HG03064 (cell line): Measurements from ENCODE around the gene STPG3.
"Not testable (repeated sequence)": the region's sequence is repeated elsewhere in the genome, so short reads cannot be mapped to it uniquely, and the experiment has no call there.

Experiments used
- ATAC-seq: cut with Tn5 transposase; IDR thresholded peaks from one replicate; pipeline ENCODE4 v1.9.1; 2021; ENCODE audit warnings: low read depth; ENCODE audit not compliant: unreplicated experiment

STPG3 gene

DNA sequence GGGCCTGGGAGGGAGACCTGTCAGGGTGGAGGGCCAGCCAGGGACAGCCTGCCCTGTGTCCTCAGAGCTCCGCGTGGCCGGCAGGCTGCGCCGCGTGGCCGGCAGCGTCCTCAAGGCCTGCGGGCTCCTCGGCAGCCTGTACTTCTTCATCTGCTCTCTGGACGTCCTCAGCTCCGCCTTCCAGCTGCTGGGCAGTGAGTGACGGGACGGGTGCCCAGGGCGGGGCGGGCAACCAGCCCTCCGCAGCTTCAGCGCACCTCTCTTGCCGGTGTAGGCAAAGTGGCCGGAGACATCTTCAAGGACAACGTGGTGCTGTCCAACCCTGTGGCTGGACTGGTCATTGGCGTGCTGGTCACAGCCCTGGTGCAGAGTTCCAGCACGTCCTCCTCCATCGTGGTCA lies 18.6 kb upstream of the STPG3 start:
- ATAC-seq, result no peak

DNA sequence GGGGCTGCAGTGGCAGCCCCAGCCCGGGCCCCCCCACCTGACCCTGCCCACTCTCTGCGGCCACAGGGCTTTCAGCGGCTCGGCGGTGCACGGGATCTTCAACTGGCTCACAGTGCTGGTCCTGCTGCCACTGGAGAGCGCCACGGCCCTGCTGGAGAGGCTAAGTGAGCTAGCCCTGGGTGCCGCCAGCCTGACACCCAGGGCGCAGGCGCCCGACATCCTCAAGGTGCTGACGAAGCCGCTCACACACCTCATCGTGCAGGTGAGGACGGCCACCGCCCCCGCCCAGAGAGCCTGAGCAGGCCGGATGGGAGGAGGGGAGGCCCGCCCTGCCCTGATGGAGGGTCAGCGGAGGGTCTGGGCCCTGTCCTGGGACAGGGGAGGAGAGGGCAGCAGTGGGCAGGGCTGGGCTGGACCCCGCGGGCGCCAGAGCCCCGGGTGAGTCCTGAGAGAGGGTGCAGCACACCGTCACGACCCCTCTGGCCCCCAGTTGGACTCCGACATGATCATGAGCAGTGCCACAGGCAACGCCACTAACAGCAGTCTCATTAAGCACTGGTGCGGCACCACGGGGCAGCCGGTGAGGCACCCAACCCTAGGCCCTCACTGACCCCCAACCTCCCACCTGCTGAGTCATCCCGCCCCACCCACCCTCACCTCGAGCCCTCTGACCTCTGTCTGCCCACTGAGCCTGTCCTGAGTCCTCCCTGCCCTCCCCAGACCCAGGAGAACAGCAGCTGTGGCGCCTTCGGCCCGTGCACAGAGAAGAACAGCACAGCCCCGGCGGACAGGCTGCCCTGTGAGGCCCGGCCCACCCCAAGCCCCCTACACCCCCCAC lies 17.7 kb upstream of the STPG3 start:
- no peak for ATAC-seq

DNA sequence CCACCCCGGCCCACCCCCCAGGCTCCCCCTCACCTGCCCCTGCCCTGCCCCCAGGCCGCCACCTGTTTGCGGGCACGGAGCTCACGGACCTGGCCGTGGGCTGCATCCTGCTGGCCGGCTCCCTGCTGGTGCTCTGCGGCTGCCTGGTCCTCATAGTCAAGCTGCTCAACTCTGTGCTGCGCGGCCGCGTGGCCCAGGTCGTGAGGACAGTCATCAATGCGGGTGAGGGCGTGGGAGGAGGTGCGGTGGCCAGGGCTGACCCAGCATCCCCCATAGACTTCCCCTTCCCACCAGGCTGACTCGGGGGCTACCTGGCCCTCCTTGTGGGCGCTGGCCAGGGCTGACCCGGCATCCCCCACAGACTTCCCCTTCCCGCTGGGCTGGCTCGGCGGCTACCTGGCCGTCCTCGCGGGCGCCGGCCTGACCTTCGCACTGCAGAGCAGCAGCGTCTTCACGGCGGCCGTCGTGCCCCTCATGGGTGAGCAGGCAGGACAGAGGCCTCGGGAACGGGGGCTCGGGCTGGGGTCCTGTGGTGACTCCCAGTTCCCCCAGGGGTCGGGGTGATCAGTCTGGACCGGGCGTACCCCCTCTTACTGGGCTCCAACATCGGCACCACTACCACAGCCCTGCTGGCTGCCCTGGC lies 16.9 kb upstream of the STPG3 start:
- no peak for ATAC-seq

DNA sequence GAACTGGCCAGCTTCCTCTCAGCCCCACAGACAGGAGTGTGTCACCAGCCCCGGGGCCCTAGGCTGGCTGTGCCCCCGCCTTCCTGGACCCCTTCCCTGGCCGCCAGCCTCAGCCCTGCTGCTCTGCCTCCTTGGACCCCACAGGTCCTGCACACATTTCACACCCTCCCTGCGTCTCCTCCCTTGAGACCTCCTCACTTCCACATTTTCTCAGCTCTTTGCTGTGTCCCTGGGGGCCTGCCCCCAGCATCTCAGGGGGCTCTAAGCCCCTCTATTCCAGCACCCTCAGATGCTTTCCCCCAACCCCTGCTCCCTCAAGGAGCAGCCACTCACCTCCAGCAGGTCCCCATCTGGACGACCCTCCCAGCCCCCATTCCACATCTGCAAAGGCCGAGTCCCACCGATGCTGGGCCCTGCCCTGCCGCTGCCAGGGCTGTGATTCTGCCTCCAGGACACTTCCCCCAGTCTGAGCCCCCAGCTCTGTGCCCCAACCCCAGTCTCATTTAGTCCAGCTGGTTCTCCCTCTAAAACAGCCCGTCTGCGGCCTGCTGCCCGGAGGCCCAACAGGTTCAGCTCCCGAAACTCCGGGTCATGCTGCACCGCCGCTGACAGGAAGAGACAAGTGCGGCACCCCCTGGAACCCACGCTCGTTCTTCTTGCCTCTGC lies 16.2 kb upstream of the STPG3 start:
- no peak for ATAC-seq

DNA sequence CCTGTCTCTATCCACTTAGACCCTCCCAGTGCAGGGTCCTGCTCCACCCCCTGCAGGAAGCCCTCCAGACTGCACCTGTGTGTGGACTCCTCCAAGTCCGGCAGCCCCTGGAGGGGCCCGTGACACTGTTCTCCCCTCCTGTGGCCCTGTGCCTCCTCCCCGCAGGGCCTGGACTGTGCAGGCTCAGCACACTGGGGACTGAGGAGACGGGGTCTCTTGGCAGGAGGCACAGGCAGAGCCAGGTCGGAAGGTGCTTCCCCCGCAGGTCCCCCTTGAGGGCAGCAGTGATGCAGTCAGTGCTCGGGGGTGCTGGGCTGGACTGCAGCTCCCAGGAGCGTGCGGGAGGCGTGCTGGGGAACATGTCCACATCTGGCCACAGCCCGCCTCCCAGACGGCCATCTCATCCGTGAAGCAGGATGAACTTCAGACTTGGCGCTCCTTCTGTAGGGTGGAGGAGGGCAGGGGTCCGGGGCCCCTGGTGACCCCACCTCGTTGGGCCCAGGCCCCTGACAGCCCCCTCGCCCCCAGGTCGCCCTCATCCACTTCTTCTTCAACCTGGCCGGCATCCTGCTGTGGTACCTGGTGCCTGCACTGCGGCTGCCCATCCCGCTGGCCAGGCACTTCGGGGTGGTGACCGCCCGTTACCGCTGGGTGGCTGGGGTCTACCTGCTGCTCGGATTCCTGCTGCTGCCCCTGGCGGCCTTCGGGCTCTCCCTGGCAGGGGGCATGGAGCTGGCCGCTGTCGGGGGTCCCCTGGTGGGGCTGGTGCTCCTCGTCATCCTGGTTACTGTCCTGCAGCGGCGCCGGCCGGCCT lies 15.5 kb upstream of the STPG3 start:
- no peak for ATAC-seq

DNA sequence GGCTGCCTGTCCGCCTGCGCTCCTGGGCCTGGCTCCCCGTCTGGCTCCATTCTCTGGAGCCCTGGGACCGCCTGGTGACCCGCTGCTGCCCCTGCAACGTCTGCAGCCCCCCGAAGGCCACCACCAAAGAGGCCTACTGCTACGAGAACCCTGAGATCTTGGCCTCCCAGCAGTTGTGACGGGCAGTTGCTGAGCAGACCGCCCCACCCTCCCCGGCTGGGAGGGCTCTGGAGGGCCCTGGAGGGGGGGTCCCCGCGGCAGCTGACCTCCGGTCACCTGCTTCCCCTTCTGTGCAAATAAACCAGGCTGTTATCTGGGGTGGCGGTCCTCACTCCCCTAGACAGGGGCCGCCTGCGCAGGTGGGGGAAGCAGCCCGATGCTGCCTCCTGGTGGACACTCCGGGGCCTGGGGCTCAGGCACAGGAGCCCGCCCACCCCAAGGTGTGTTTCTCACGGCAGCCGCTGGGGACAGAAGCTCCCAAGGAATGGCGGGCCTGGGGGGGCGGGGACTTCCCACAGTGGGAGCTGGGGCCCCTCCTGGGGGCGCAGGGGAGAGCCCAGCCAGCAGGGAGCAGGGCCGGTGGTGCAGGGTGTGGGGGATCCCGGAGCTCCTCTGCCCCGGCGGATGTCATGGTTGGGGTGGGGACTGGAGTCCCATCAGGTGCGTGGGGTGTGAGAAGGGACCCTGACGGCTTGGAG lies 14.7 kb upstream of the STPG3 start:
- ATAC-seq, result no peak

DNA sequence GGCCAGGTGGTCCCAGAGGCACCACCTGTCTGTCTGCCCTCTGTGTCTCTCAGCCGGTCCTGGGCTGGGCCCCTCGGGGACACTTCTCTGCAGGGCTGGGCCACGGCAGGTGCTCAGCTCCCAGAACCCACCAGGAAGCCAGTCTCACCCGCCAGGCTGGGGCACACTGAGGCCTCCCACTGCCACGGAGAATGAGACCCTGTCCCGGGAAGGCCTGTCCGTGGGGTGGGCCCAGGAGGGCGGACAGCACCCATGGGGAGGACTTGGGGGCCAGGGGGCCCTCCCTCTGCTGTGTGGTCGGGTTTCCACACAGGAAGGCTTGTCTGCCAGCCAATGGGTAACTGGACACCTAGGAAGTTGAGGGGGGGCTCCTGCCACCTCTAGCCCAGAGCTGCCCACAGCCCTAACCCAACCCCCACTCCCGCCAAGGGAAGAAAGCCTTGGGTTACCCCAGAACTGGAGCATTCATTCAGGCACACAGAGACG lies 14.1 kb upstream of the STPG3 start:
- no peak for ATAC-seq

DNA sequence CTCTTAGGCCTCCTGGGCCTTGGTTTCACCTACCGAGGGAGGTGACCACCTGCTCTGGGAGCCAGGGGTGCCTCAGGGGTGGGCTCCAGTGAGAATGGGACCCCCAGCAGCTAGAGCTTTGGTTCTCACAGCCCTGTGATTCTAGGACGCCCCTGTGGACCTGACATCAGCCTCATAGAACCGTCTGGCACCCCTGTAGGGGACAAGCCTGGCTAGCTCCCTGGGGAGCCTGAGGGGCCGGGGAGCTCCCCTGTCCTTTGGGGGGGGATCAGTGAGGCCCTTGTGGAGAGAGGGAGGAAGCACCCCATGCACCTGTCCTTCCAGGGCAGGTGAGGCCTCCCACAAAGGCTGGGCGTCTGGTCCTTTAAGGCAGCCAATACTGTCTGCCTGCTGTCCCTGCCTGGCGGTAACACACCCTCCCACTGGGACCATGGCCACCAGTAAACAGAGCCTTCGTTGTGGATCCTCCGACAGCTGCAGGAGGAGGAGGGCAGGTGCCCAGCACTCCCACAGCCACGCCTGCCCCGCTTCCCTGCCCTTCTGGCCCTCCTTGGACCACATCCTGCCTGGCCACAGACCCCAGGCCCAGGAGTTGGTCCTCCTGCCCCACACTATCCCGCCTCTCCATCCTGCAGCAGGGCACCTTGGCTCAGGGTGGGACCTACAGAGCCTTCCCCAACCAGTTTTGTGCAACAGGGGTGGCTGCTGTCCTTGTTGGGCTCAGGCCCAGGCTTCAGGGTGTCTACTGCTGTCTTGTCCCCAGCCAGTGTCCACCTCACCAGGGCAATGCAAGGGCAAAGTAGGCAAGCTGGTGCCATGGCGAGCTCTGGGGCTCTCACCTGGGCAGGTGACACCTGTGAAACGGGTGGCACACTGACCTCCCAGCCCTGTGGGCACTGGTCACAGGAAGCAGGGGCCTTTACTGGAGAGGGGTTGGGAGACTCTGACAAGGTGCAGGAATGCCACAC lies 13.0 kb upstream of the STPG3 start:
- no peak for ATAC-seq

DNA sequence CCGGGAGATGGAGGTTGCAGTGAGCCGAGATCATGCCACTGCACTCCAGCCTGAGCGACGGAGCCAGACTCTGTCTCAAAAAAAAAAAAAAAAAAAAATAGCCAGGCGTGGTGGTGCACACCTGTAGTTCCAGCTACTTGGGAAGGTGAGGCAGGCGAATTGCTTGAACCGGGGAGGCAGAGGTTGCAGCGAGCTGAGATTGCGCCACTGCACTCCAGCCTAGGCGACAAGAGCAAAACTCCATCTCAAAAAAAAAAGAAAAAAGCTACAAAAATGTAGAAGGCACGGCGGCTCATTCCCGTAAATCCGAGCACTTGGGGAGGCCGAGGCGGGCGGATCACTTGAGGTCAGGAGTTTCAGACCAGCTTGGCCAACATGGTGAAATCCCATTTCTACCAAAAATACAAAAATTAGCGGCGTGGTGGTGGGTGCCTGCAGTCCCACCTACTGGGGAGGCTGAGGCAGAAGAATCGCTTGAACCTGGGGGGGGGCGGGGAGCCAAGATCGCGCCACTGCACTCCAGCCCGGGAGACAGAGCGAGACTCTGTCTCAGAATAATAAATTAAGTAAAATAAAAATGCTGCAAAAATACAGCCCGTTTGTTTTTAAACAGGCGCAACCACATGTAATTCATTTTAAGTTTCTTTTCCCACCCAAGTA lies 11.4 kb upstream of the STPG3 start:
- ATAC-seq, result not testable (repeated sequence)

DNA sequence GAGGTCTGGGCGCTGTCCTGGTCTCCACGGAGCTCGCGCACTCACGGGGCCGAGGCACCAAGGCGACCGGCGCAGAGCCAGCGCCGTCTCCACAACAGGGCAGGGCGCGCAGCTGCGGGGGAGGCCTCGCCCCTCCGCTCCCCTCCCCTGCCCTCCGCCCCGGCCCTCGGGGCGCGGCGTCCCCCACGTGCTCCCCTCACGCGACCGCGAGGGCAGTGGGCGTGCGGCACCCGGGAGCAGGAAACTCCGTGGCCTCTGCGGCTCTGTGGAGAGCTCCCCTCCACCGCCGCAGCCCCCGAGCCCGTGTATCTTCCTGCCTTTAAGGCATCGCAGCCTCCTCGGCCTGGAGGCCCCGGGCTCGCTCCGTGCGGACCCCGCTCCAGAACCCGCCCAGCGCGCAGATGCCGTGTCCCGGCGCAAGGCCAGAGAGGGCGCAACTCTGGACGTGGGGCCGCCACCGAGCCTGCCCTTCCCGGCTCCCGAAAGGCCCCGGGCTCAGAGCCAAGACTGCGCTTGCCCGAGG lies 10.7 kb upstream of the STPG3 start:
- peak; percentile 13 for ATAC-seq

DNA sequence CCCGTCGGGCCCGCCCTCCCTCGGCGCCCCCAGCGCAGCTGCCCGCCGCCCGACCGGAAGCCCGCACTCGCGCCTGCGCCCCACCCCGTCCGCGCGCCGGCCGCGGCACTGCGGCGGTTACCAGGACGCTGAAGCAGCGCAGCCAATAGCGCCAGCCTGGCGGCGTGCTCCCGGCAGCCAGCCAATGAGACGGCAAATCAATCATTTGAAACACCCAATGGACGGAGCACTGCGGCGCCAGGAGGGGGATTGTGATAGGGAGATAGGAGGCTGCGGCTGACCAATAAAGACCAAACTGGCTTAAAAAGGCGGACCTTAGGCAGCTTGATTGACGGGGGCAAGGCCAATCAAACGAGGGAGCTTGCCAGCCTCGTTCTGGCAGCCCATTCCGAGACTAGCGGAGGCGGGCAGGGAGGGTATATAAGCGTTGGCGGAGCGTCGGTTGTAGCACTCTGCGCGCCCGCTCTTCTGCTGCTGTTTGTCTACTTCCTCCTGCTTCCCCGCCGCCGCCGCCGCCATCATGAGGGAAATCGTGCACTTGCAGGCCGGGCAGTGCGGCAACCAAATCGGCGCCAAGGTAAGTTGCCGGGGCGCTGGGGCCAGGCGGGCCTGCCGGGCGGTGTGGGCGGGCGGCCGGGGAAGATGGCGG lies 10.1 kb upstream of the STPG3 start, which contains the start of gene TUBB4B:
Gene TUBB4B (plus strand): TSS at position 447 of the 649 bp plus-strand sequence. CDS start 74 bp downstream, at position 521.
- ATAC-seq, result peak; percentile 67

DNA sequence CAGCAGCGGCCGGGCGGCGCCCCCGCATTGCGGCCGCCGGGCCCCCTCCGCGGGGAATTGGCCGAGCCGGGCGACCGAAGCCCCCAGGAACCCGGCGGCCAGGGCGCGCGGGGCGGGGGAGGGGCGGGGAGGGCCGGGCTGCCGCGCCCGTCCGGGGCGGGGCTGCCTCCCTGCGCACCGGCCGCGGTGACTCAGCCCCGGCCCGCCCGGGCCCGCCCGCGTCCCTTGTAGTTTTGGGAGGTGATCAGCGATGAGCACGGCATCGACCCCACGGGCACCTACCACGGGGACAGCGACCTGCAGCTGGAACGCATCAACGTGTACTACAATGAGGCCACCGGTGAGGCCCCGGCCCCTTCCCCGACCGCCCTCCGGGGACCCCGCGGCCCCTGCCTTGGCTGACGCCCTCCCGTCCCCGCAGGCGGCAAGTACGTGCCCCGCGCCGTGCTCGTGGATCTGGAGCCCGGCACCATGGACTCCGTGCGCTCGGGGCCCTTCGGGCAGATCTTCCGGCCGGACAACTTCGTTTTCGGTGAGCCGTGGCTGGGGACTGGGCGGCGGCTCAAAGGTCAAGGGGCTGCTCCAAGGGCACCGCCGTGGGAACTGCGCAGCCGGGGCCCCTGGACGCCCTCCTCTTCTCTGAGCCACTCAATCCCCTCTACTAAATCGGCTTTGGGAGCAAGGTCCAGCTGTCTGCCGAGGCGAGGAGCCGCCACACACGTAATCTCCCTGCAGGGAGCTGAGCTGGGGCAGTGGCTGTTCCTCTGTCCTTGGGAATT lies 9.4 kb upstream of the STPG3 start:
- ATAC-seq, result peak; percentile 4

DNA sequence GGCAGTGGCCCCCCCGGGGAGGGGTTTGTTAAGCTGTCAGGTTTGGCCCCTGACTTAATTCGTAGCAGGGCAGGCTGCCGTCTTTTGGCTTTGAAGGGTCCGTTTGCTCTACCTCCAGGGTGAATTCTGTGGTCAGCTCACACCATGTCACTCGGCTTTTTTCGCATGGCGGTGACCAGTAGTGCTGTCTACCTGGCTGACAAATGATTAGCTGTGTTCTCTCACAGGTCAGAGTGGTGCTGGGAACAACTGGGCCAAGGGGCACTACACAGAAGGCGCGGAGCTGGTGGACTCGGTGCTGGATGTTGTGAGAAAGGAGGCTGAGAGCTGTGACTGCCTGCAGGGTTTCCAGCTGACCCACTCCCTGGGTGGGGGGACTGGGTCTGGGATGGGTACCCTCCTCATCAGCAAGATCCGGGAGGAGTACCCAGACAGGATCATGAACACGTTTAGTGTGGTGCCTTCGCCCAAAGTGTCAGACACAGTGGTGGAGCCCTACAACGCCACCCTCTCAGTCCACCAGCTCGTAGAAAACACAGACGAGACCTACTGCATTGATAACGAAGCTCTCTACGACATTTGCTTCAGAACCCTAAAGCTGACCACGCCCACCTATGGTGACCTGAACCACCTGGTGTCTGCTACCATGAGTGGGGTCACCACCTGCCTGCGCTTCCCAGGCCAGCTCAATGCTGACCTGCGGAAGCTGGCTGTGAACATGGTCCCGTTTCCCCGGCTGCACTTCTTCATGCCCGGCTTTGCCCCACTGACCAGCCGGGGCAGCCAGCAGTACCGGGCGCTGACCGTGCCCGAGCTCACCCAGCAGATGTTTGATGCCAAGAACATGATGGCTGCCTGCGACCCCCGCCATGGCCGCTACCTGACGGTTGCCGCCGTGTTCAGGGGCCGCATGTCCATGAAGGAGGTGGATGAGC lies 8.6 kb upstream of the STPG3 start:
- no peak for ATAC-seq

DNA sequence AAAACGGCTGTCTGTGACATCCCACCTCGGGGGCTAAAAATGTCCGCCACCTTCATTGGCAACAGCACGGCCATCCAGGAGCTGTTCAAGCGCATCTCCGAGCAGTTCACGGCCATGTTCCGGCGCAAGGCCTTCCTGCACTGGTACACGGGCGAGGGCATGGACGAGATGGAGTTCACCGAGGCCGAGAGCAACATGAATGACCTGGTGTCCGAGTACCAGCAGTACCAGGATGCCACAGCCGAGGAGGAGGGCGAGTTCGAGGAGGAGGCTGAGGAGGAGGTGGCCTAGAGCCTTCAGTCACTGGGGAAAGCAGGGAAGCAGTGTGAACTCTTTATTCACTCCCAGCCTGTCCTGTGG lies 7.8 kb upstream of the STPG3 start:
- ATAC-seq, result not testable (repeated sequence)

DNA sequence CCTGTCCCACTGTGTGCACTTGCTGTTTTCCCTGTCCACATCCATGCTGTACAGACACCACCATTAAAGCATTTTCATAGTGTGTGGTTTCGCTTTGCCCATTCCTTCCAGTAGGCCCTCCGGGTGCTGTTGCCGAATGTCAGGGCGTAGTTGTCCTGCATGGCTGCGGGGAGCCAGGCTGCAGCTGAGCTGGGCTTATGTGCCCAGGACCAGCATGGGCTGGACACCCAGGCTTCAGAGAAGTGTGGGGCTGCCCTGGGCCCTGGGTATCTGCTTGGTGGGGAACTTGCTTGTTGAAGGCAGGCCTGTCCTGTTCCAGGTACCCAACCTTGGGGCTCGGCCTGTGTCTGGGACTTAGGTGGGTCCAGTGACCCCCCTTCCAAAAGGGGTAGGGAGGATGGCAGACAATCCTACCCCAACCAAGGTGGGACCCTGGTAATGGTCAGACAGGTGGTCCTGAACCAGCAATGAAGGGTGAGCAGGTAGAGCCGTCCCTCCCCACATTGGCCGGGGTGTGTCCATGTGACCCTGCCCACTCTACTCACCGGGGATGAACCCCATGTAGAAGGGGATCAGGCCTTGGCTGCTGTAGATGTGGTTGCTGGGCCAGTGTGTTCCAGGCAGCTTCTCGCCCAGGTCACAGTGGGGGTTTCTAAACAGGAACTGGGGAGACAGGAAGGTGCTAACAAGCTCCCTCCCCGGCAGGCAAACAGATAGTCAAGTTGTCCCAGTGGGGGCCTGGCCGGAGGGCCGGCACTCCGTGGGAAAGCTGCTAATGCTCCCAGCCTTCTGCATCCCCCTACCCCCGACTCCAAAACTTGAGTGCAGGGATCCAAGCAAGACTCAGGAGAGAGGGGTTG lies 7.2 kb upstream of the STPG3 start:
- no peak for ATAC-seq
